UCSD-AML1 (cell line): ENCODE data around the gene PRR19.

ENCODE experiments used
- DNase-seq: peaks from one replicate; lab custom pipeline; 2025; ENCODE audit not compliant: unreplicated experiment; lab: John Stamatoyannopoulos, UW

Gene PRR19

GRCh38 chr19:42345191-42345812, 43.4 kb downstream of the PRR19 start:
- no peak for DNase-seq

GRCh38 chr19:42348211-42348610, 46.3 kb downstream of the PRR19 start:
- no peak for DNase-seq

- no peak for DNase-seq
Observed at GRCh38 chr19:42349378-42350107, 47.6 kb downstream of the PRR19 start.

- DNase-seq = no peak
Observed at GRCh38 chr19:42350417-42350816, 48.5 kb downstream of the PRR19 start.

- DNase-seq = no peak
Observed at GRCh38 chr19:42351079-42351735, 49.3 kb downstream of the PRR19 start.

GRCh38 chr19:42352301-42353259, 50.6 kb downstream of the PRR19 start:
- DNase-seq = no peak

- no peak for DNase-seq
Observed at GRCh38 chr19:42353341-42354015, 51.5 kb downstream of the PRR19 start.

GRCh38 chr19:42355896-42356295, 54.0 kb downstream of the PRR19 start:
- no peak for DNase-seq

- DNase-seq = no peak
Observed at GRCh38 chr19:42356686-42357085, 54.8 kb downstream of the PRR19 start.

GRCh38 chr19:42357290-42357689, 55.4 kb downstream of the PRR19 start:
- no peak for DNase-seq
